ENCODE measurements around the gene ANKS3.
A peak's percentile ranks its signal among the peaks of the same experiment; 100 is the strongest.

The ANKS3 gene

DNA sequence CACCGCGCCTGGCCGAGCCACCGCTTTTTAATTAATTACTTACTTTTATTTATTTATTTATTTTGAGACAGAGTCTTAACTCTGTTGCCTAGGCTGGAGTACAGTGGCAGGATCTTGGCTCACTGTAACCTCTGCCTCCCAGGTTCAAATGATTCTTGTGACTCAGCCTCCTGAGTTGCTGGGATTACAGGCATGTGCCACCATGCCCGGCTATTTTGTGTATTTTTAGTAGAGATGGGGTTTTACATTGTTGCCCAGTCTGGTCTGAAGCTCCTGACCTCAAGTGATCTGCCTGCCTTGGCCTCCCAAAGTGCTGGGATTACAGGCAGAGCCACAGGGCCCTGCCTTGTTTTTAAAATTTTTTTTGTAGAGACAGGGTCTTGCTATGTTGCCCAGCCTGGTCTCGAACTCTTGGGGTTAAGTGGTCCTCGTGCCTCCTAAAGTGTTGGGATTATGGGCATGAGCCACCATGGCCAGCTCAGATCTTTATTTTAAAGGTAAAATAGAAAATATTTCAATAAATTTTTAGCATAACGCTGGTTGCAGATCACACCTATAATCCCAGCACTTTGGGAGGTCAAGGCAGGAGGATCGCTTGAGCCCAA, 59.0 kb downstream of the ANKS3 start:
- H3K4me1 ChIP-seq (ENCODE audit: control insufficient read depth in 5 of 5, insufficient read depth in 5 of 5, low read length in 5 of 5), result peaks cover 0 to 12% (median 4%) of the 10 kb centered on the region in 5 donors
- H3K9me3 ChIP-seq (ENCODE audit: control insufficient read depth in 5 of 5, low read length in 5 of 5), result no peaks in the 10 kb centered on the region
- H3K27ac ChIP-seq (ENCODE audit: low read depth, low read length), result no peak overlapping the region
- H3K4me3 ChIP-seq (ENCODE audit: low read depth in 1 of 5, low read length in 5 of 5), result no peak overlapping the region
- H3K36me3 ChIP-seq (ENCODE audit: control insufficient read depth in 5 of 5, insufficient read depth in 5 of 5, low read length in 5 of 5), result peaks cover 0 to 65% (median 52%) of the 10 kb centered on the region in 5 donors
- no peaks in the 10 kb centered on the region for H3K27me3 ChIP-seq (ENCODE audit: control insufficient read depth in 5 of 5, insufficient read depth in 4 of 5, low read length in 5 of 5)
- no peak overlapping the region for H3K9ac ChIP-seq (ENCODE audit: low read length in 5 of 5)

DNA sequence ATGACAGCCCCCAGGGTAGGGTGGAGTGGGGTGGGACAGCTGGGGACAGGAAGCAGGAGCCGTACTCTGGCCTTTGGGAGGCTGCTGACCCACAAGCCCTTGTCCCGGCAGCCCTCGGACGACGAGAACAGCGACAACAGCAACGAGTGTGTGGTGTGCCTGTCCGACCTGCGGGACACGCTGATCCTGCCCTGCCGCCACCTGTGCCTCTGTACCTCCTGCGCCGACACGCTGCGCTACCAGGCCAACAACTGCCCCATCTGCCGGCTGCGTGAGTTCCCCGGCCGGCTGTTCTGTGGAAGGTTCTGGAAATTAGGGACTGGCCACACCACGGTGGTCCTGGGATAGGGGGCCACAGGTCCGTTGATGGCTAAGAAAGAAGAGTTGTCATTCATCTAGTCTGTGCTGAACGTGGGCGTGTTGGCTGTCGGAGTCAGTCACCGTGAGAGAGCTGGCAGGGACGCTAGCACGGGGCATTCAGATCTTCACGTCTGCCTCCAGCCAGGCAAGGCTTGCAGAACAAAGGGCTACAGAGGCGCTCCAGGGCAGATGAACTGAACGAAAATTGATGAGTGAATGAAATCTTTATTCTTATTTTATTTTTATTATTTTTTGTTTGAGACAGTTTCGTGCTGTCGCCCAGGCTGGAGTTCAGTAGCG, 60.6 kb downstream of the ANKS3 start:
- H3K27me3 ChIP-seq (ENCODE audit: control insufficient read depth in 5 of 5, insufficient read depth in 4 of 5, low read length in 5 of 5), result no peaks in the 10 kb centered on the region
- no peaks in the 10 kb centered on the region for H3K9me3 ChIP-seq (ENCODE audit: control insufficient read depth in 5 of 5, low read length in 5 of 5)
- peaks cover 0 to 4% (median 0%) of the 10 kb centered on the region in 5 donors for H3K4me1 ChIP-seq (ENCODE audit: control insufficient read depth in 5 of 5, insufficient read depth in 5 of 5, low read length in 5 of 5)
- no peak overlapping the region for H3K27ac ChIP-seq (ENCODE audit: low read depth, low read length)
- H3K4me3 ChIP-seq (ENCODE audit: low read depth in 1 of 5, low read length in 5 of 5), result no peak overlapping the region
- peaks cover 4 to 78% (median 59%) of the 10 kb centered on the region in 5 donors for H3K36me3 ChIP-seq (ENCODE audit: control insufficient read depth in 5 of 5, insufficient read depth in 5 of 5, low read length in 5 of 5)
- H3K9ac ChIP-seq (ENCODE audit: low read length in 5 of 5), result no peak overlapping the region

DNA sequence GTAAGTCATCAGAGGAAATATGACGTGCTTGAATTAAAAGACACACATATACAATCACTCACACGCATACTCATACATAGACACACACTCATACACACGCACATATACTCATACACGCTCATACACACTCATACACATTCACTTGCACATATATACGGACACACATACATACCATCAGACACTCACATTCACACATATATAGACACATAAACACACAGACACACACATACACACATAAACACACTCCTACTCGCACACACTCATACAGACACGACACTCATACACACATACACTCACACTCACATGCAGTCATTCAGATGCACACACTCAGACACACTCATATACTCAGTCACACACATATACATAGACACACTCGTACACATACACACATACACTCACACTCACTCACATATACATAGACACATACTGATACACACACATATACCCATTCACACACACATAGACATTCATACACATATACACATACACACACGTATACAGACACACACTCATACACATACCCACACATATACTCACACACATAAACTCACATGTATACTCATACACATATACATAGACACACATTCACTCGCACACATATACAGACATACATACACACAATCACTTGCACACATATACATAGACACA, 65.6 kb downstream of the ANKS3 start:
- H3K4me3 ChIP-seq (ENCODE audit: low read depth in 1 of 5, low read length in 5 of 5), result no peak overlapping the region
- no peak overlapping the region for H3K27ac ChIP-seq (ENCODE audit: low read depth, low read length)
- peaks cover 8 to 80% (median 65%) of the 10 kb centered on the region in 5 donors for H3K36me3 ChIP-seq (ENCODE audit: control insufficient read depth in 5 of 5, insufficient read depth in 5 of 5, low read length in 5 of 5)
- peaks cover 5 to 24% (median 16%) of the 10 kb centered on the region in 5 donors for H3K4me1 ChIP-seq (ENCODE audit: control insufficient read depth in 5 of 5, insufficient read depth in 5 of 5, low read length in 5 of 5)
- H3K9me3 ChIP-seq (ENCODE audit: control insufficient read depth in 5 of 5, low read length in 5 of 5), result no peaks in the 10 kb centered on the region
- no peaks in the 10 kb centered on the region for H3K27me3 ChIP-seq (ENCODE audit: control insufficient read depth in 5 of 5, insufficient read depth in 4 of 5, low read length in 5 of 5)
- H3K9ac ChIP-seq (ENCODE audit: low read length in 5 of 5), result no peak overlapping the region

DNA sequence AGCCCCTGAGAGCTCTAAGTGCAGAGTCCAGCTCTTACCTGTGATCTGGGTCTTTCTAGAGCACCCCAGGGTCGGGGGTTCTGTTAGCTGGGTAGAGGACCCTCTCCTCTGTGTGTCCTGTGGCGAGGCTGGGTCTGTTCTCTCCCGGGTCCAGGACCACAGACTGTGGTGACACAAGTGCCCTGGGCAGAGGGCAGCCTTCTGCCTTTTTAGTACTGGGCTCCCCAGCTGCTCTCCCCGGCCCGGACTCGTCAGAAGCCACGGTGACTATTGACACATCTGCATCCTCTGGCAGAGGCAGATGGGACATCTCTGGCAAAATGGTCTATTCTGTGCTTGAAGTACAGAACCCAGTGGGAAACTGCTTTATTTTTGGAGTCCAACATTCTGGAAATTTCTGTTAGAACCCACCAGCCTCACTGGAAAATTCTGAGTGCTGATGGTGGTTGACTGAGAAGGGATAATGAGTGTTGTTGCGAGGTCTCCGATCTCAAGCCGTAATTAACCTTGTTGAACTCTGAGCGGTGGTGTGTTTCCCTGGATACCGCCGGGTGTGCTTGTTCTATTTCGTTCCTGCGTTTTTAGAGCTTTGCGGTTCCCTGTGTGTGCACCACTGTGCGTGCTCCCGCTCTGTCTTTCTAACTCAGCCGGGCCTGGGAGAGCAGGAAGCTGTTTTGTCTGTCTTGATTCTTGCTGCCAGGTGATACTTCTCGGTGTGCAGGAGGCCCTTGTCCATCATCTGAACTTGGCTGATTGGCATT, 66.7 kb downstream of the ANKS3 start:
- Histone ChIP-seq H3K9me3 (ENCODE audit: control insufficient read depth in 5 of 5, low read length in 5 of 5) (no peaks in the 10 kb centered on the region), H3K9ac (ENCODE audit: low read length in 5 of 5) (no peak overlapping the region), H3K27ac (ENCODE audit: low read depth, low read length) (no peak overlapping the region), H3K4me1 (ENCODE audit: control insufficient read depth in 5 of 5, insufficient read depth in 5 of 5, low read length in 5 of 5) (peaks cover 5 to 26% (median 17%) of the 10 kb centered on the region in 5 donors), H3K27me3 (ENCODE audit: control insufficient read depth in 5 of 5, insufficient read depth in 4 of 5, low read length in 5 of 5) (no peaks in the 10 kb centered on the region), H3K36me3 (ENCODE audit: control insufficient read depth in 5 of 5, insufficient read depth in 5 of 5, low read length in 5 of 5) (peaks cover 8 to 75% (median 63%) of the 10 kb centered on the region in 5 donors), H3K4me3 (ENCODE audit: low read depth in 1 of 5, low read length in 5 of 5) (no peak overlapping the region)

DNA sequence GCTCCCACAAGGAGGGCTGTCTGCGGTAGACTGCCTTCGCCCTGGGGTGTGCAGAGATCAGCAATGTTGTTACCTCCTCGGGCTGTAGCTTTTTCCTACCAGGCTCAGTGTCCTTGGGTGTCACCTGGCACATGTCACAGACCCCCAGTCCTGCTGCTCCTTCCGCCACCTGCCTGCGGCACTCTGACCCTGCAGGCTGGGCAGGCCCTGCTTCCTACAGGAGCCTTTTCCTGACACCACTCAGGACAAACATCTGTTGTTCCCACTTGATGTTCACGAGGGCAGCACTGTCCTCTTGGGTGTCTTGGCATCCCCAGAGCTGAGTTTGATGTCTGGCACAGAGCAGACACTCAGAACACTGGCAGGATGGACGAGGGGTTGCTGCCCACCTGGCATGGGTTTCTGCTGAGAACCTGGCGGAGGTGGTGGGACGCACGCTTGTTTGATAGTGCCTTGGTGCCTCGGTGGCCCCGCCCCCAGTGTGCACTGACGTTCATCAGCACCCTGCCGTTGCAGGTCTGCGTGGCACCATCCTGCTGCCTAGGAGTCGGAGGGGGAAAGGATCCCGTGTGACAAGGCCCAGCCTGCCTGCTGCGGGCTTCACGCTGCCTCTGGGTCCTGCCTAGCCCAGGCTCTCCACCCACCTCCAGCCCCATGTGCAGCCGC, 67.4 kb downstream of the ANKS3 start:
- no peak overlapping the region for H3K27ac ChIP-seq (ENCODE audit: low read depth, low read length)
- no peak overlapping the region for H3K4me3 ChIP-seq (ENCODE audit: low read depth in 1 of 5, low read length in 5 of 5)
- peaks cover 8 to 72% (median 61%) of the 10 kb centered on the region in 5 donors for H3K36me3 ChIP-seq (ENCODE audit: control insufficient read depth in 5 of 5, insufficient read depth in 5 of 5, low read length in 5 of 5)

DNA sequence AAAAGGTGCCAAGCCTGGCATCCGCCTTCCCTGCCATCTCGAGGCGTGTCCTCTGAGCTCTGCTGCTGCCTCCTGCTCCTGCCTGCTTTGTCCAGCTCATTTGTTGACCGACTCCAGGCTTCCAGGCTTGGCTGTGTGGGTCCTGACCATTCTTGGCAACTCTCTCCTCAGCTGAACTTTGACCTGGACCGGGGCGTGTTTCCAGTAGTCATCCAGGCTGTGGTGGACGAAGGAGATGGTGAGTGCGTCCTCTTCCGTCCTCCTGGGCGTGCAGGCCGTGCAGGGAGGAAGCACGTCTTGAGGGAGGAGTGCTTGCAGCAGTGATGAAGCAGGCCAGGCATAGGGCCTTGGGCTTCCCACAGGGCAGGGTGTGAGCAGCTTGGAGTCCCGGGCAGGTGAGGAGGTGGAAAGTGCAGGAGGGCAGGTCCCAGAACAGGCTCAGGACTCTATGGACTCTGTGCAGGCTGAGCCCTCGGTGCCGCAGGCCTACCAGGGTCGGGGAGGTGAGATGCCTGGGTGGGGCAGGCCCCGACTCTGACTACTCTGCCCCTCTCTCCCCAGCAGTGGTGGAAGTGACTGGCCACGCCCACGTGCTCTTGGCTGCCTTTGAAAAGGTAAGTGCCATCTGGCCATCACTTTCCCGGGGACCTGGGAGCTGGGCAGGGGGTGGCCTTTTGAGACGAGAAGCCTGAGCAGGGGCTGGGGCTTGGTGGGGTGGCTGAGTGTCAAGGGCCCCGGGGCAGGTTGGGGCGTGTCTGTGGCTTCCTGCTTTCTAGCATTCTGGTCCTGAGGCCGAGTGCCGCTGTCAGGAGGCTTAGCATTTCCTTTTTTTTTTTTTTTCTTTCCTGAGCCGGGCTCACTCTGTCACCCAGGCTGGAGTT, 69.3 kb downstream of the ANKS3 start:
- H3K4me3 ChIP-seq (ENCODE audit: low read depth in 1 of 5, low read length in 5 of 5), result peak overlapping the region in 1 of 5 donors; percentile 4
- H3K9ac ChIP-seq (ENCODE audit: low read length in 5 of 5), result peak overlapping the region in 1 of 5 donors; percentile 53
- H3K4me1 ChIP-seq (ENCODE audit: control insufficient read depth in 5 of 5, insufficient read depth in 5 of 5, low read length in 5 of 5), result peaks cover 5 to 31% (median 17%) of the 10 kb centered on the region in 5 donors
- H3K27me3 ChIP-seq (ENCODE audit: control insufficient read depth in 5 of 5, insufficient read depth in 4 of 5, low read length in 5 of 5), result no peaks in the 10 kb centered on the region
- peaks cover 8 to 72% (median 51%) of the 10 kb centered on the region in 5 donors for H3K36me3 ChIP-seq (ENCODE audit: control insufficient read depth in 5 of 5, insufficient read depth in 5 of 5, low read length in 5 of 5)
- H3K27ac ChIP-seq (ENCODE audit: low read depth, low read length), result no peak overlapping the region
- H3K9me3 ChIP-seq (ENCODE audit: control insufficient read depth in 5 of 5, low read length in 5 of 5), result no peaks in the 10 kb centered on the region

More for the DNA sequence above, 67.4 kb downstream of the ANKS3 start:
- Histone ChIP-seq H3K27me3 (ENCODE audit: control insufficient read depth in 5 of 5, insufficient read depth in 4 of 5, low read length in 5 of 5) (no peaks in the 10 kb centered on the region), H3K9me3 (ENCODE audit: control insufficient read depth in 5 of 5, low read length in 5 of 5) (no peaks in the 10 kb centered on the region), H3K9ac (ENCODE audit: low read length in 5 of 5) (no peak overlapping the region), H3K4me1 (ENCODE audit: control insufficient read depth in 5 of 5, insufficient read depth in 5 of 5, low read length in 5 of 5) (peaks cover 5 to 26% (median 17%) of the 10 kb centered on the region in 5 donors)

DNA sequence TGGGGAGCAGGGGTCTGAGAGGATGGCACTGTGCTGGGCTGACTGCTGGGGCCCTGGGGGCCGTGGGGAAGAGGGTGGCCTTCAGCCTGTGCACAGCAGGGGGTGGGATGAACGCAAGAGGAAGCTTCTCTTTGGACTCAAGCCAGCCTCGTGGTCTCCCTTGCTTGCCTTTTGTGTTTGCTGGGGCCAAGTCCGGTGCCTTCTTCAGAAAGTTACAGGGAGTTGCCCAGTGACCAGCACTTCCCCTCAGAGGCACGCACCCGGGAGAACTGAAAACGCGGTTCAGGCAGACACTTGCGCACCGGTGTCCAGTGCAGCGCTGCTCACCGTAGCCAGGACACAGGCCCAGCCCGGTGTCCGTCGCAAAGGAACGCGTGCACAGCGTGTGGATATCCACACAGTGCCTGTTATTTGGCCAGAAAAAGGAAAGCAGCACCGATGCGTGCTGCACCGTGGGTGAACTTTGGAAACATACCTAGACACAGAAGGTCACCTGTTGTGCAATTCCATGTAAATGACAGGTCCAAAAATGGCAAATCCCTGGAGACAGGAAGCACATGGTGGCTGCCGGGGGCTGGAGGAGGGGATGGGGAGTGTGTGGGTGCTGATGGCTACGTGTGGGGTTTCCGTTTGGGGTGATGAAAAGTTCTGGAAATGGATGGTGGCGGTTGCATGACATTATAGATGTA, 70.2 kb downstream of the ANKS3 start:
- Histone ChIP-seq H3K27me3 (ENCODE audit: control insufficient read depth in 5 of 5, insufficient read depth in 4 of 5, low read length in 5 of 5) (no peaks in the 10 kb centered on the region), H3K9me3 (ENCODE audit: control insufficient read depth in 5 of 5, low read length in 5 of 5) (no peaks in the 10 kb centered on the region), H3K9ac (ENCODE audit: low read length in 5 of 5) (no peak overlapping the region), H3K27ac (ENCODE audit: low read depth, low read length) (no peak overlapping the region), H3K36me3 (ENCODE audit: control insufficient read depth in 5 of 5, insufficient read depth in 5 of 5, low read length in 5 of 5) (peaks cover 8 to 73% (median 49%) of the 10 kb centered on the region in 5 donors), H3K4me1 (ENCODE audit: control insufficient read depth in 5 of 5, insufficient read depth in 5 of 5, low read length in 5 of 5) (peaks cover 5 to 31% (median 17%) of the 10 kb centered on the region in 5 donors), H3K4me3 (ENCODE audit: low read depth in 1 of 5, low read length in 5 of 5) (peak overlapping the region in 1 of 5 donors; percentile 17)

DNA sequence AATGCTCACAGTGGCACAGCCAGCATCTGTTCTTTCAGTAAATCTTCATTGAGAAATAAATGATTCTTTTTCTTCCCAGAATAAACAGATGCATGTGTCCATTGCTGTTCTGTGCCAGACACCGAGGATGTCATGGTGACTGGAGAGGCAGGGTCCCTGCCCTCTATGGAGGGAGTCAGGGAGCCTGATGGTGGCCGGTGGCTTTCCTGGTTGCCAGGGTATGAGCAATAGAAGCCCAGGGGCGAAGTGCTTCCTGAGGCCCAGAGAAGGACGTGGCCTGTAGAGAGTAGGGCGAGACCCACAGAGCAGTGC, 70.7 kb downstream of the ANKS3 start:
- H3K4me3 ChIP-seq (ENCODE audit: low read depth in 1 of 5, low read length in 5 of 5), result no peak overlapping the region
- H3K27ac ChIP-seq (ENCODE audit: low read depth, low read length), result no peak overlapping the region
- H3K27me3 ChIP-seq (ENCODE audit: control insufficient read depth in 5 of 5, insufficient read depth in 4 of 5, low read length in 5 of 5), result no peaks in the 10 kb centered on the region
- peaks cover 3 to 73% (median 49%) of the 10 kb centered on the region in 5 donors for H3K36me3 ChIP-seq (ENCODE audit: control insufficient read depth in 5 of 5, insufficient read depth in 5 of 5, low read length in 5 of 5)
- no peaks in the 10 kb centered on the region for H3K9me3 ChIP-seq (ENCODE audit: control insufficient read depth in 5 of 5, low read length in 5 of 5)
- peaks cover 5 to 31% (median 17%) of the 10 kb centered on the region in 5 donors for H3K4me1 ChIP-seq (ENCODE audit: control insufficient read depth in 5 of 5, insufficient read depth in 5 of 5, low read length in 5 of 5)
- no peak overlapping the region for H3K9ac ChIP-seq (ENCODE audit: low read length in 5 of 5)
